GM12801 (cell line): ENCODE measurements around the gene STK32B.

ENCODE experiments used
- TF ChIP-seq, protein P1 (sequence below): IDR thresholded peaks from one replicate; pipeline ENCODE4 v1.5.1; 2011; ENCODE audit warnings: control low read depth; ENCODE audit not compliant: insufficient read length; ENCODE audit errors: extremely low read depth

Gene STK32B

GRCh38 chr4:5456296-5456845, 405.1 kb downstream of the STK32B start:
- TF ChIP-seq, protein P1, sequence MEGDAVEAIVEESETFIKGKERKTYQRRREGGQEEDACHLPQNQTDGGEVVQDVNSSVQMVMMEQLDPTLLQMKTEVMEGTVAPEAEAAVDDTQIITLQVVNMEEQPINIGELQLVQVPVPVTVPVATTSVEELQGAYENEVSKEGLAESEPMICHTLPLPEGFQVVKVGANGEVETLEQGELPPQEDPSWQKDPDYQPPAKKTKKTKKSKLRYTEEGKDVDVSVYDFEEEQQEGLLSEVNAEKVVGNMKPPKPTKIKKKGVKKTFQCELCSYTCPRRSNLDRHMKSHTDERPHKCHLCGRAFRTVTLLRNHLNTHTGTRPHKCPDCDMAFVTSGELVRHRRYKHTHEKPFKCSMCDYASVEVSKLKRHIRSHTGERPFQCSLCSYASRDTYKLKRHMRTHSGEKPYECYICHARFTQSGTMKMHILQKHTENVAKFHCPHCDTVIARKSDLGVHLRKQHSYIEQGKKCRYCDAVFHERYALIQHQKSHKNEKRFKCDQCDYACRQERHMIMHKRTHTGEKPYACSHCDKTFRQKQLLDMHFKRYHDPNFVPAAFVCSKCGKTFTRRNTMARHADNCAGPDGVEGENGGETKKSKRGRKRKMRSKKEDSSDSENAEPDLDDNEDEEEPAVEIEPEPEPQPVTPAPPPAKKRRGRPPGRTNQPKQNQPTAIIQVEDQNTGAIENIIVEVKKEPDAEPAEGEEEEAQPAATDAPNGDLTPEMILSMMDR = no peak

DNA sequence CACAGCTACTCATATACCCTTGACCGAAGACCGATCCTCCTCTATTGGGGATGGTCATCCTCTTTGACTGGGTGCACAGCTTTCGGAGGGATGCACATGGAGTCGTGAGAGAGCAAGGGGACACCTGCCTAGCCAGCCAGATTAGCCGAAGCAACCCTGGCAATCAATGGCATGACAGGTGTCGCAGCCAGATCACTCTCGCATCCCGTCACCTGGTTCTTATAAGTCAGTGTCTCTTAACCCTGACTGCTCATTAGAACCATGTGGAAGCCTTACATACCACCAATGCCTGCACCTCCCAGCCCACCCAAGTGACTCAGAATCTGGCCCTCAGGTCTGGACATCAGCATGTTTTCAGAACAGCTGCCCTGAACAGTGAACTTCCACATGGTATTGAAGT, 407.4 kb downstream of the STK32B start:
- TF ChIP-seq, protein P1 = no peak

- TF ChIP-seq, protein P1 = no peak
Observed at GRCh38 chr4:5459236-5459635, 408.0 kb downstream of the STK32B start.

DNA sequence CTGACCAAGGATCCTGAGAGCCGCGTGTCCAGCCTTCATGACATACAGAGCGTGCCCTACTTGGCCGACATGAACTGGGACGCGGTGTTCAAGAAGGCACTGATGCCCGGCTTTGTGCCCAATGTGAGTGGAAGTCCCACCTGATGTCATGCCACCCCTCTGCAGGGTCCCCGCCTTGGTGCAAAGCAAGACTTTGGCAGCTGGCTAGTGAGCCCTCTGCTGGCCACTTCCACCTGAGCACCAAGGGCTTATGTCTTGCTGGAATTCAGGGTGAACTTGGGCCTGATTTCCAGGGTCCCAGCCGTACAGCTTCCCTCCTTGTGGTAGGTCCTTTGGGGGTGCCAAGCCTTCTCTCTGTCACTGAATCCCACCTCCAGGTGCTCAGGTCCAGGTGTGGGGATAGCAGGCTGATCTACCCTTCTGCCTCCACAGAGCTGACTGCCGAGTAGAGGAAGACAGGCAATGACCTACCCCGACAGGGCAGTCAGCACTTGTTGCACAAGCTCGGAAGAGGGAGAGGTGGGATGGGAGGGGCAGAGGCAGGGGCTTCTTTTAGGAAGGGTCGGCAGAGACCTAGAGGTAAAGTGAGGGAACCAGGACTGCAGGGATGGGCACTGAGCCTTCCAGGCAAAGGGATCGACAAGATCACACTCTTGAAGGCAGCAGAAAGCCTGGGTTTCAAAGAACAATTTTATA, 409.0 kb downstream of the STK32B start:
- TF ChIP-seq, protein P1 = no peak

GRCh38 chr4:5461477-5461876, 410.2 kb downstream of the STK32B start:
- TF ChIP-seq, protein P1 = no peak

GRCh38 chr4:5462254-5462835, 411.1 kb downstream of the STK32B start:
- TF ChIP-seq, protein P1 = no peak

GRCh38 chr4:5462896-5463295, 411.6 kb downstream of the STK32B start:
- TF ChIP-seq, protein P1 = no peak
